ENCODE measurements around the gene MS4A10.

MS4A10 gene

GRCh38 chr11:60771879-60772525 lies 13.1 kb upstream of the MS4A10 start:
- intact Hi-C loops (cut with micrococcal nuclease): no loop called here
- H3K4me3 Mint-ChIP-seq: no peak overlapping the region
- peaks cover 6% of the 10 kb centered on the region for H3K4me1 Mint-ChIP-seq (ENCODE audit: low read depth)
- H3K36me3 Mint-ChIP-seq (ENCODE audit: low read depth): no peaks in the 10 kb centered on the region
- H3K27me3 Mint-ChIP-seq: peaks cover 34% of the 10 kb centered on the region
- H3K27ac Mint-ChIP-seq: no peak overlapping the region
- no peaks in the 10 kb centered on the region for H3K9me3 Mint-ChIP-seq

- intact Hi-C loops (cut with micrococcal nuclease): no loop called here
- Mint-ChIP-seq H3K27ac (no peak overlapping the region), H3K9me3 (no peaks in the 10 kb centered on the region), H3K4me1 (ENCODE audit: low read depth) (peaks cover 13% of the 10 kb centered on the region), H3K27me3 (peaks cover 35% of the 10 kb centered on the region), H3K36me3 (ENCODE audit: low read depth) (no peaks in the 10 kb centered on the region), H3K4me3 (no peak overlapping the region)
Observed at GRCh38 chr11:60772666-60773065, 12.5 kb upstream of the MS4A10 start.

- H3K9me3 Mint-ChIP-seq: no peaks in the 10 kb centered on the region
- H3K36me3 Mint-ChIP-seq (ENCODE audit: low read depth): no peaks in the 10 kb centered on the region
- no peak overlapping the region for H3K4me3 Mint-ChIP-seq
- intact Hi-C loops (cut with micrococcal nuclease): loop anchor here (1.0 kb wide), 1 partner anchor 113 kb away; no protein-coding TSS in a partner anchor
- peaks cover 13% of the 10 kb centered on the region for H3K4me1 Mint-ChIP-seq (ENCODE audit: low read depth)
- H3K27ac Mint-ChIP-seq: no peak overlapping the region
- H3K27me3 Mint-ChIP-seq: peaks cover 23% of the 10 kb centered on the region
Observed at GRCh38 chr11:60774726-60775125, 10.4 kb upstream of the MS4A10 start.

- no peaks in the 10 kb centered on the region for H3K9me3 Mint-ChIP-seq
- intact Hi-C loops (cut with micrococcal nuclease): loop anchor here (1.0 kb wide), 1 partner anchor 112 kb away; no protein-coding TSS in a partner anchor
- no peak overlapping the region for H3K4me3 Mint-ChIP-seq
- H3K36me3 Mint-ChIP-seq (ENCODE audit: low read depth): no peaks in the 10 kb centered on the region
- peaks cover 25% of the 10 kb centered on the region for H3K27me3 Mint-ChIP-seq
- H3K4me1 Mint-ChIP-seq (ENCODE audit: low read depth): peaks cover 13% of the 10 kb centered on the region
- no peak overlapping the region for H3K27ac Mint-ChIP-seq
Observed at GRCh38 chr11:60775420-60775961, 9.6 kb upstream of the MS4A10 start.

- H3K27ac Mint-ChIP-seq: no peak overlapping the region
- peaks cover 13% of the 10 kb centered on the region for H3K4me1 Mint-ChIP-seq (ENCODE audit: low read depth)
Observed at GRCh38 chr11:60776167-60776566, 9.0 kb upstream of the MS4A10 start.

GRCh38 chr11:60777106-60777505 lies 8.0 kb upstream of the MS4A10 start:
- H3K27ac Mint-ChIP-seq: no peak overlapping the region
- H3K9me3 Mint-ChIP-seq: no peaks in the 10 kb centered on the region
- peaks cover 25% of the 10 kb centered on the region for H3K27me3 Mint-ChIP-seq
- no peaks in the 10 kb centered on the region for H3K36me3 Mint-ChIP-seq (ENCODE audit: low read depth)
- intact Hi-C loops (cut with micrococcal nuclease): no loop called here
- H3K4me3 Mint-ChIP-seq: no peak overlapping the region
- H3K4me1 Mint-ChIP-seq (ENCODE audit: low read depth): peaks cover 13% of the 10 kb centered on the region

More at GRCh38 chr11:60776167-60776566, 9.0 kb upstream of the MS4A10 start:
- no peaks in the 10 kb centered on the region for H3K9me3 Mint-ChIP-seq
- H3K4me3 Mint-ChIP-seq: no peak overlapping the region
- peaks cover 25% of the 10 kb centered on the region for H3K27me3 Mint-ChIP-seq
- intact Hi-C loops (cut with micrococcal nuclease): no loop called here
- no peaks in the 10 kb centered on the region for H3K36me3 Mint-ChIP-seq (ENCODE audit: low read depth)

- no peaks in the 10 kb centered on the region for H3K36me3 Mint-ChIP-seq (ENCODE audit: low read depth)
- no peak overlapping the region for H3K27ac Mint-ChIP-seq
- H3K4me3 Mint-ChIP-seq: no peak overlapping the region
- intact Hi-C loops (cut with micrococcal nuclease): no loop called here
- H3K4me1 Mint-ChIP-seq (ENCODE audit: low read depth): peaks cover 13% of the 10 kb centered on the region
- H3K9me3 Mint-ChIP-seq: no peaks in the 10 kb centered on the region
- peaks cover 25% of the 10 kb centered on the region for H3K27me3 Mint-ChIP-seq
Observed at GRCh38 chr11:60777572-60777971, 7.6 kb upstream of the MS4A10 start.

- Mint-ChIP-seq H3K9me3 (no peaks in the 10 kb centered on the region), H3K27me3 (peaks cover 14% of the 10 kb centered on the region), H3K27ac (no peak overlapping the region), H3K4me3 (no peak overlapping the region), H3K36me3 (ENCODE audit: low read depth) (no peaks in the 10 kb centered on the region), H3K4me1 (ENCODE audit: low read depth) (peaks cover 13% of the 10 kb centered on the region)
- intact Hi-C loops (cut with micrococcal nuclease): no loop called here
Observed at GRCh38 chr11:60780065-60780464, 5.1 kb upstream of the MS4A10 start.

GRCh38 chr11:60780774-60781173 lies 4.4 kb upstream of the MS4A10 start:
- Mint-ChIP-seq H3K9me3 (no peaks in the 10 kb centered on the region), H3K4me1 (ENCODE audit: low read depth) (peaks cover 10% of the 10 kb centered on the region), H3K27me3 (peaks cover 13% of the 10 kb centered on the region), H3K4me3 (no peak overlapping the region), H3K27ac (no peak overlapping the region), H3K36me3 (ENCODE audit: low read depth) (no peaks in the 10 kb centered on the region)
- intact Hi-C loops (cut with micrococcal nuclease): no loop called here

GRCh38 chr11:60781286-60781980 lies 3.7 kb upstream of the MS4A10 start:
- Mint-ChIP-seq H3K9me3 (no peaks in the 10 kb centered on the region), H3K27ac (no peak overlapping the region), H3K27me3 (peaks cover 12% of the 10 kb centered on the region), H3K4me3 (no peak overlapping the region), H3K36me3 (ENCODE audit: low read depth) (no peaks in the 10 kb centered on the region), H3K4me1 (ENCODE audit: low read depth) (peaks cover 8% of the 10 kb centered on the region)
- intact Hi-C loops (cut with micrococcal nuclease): no loop called here

GRCh38 chr11:60781981-60782316 lies 3.2 kb upstream of the MS4A10 start:
- intact Hi-C loops (cut with micrococcal nuclease): no loop called here

GRCh38 chr11:60782393-60783140 lies 2.6 kb upstream of the MS4A10 start:
- peaks cover 1% of the 10 kb centered on the region for H3K4me1 Mint-ChIP-seq (ENCODE audit: low read depth)
- peaks cover 5% of the 10 kb centered on the region for H3K27me3 Mint-ChIP-seq
- H3K27ac Mint-ChIP-seq: no peak overlapping the region
- no peaks in the 10 kb centered on the region for H3K9me3 Mint-ChIP-seq
- no peaks in the 10 kb centered on the region for H3K36me3 Mint-ChIP-seq (ENCODE audit: low read depth)
- intact Hi-C loops (cut with micrococcal nuclease): no loop called here
- no peak overlapping the region for H3K4me3 Mint-ChIP-seq

More at GRCh38 chr11:60781981-60782316, 3.2 kb upstream of the MS4A10 start:
- no peak overlapping the region for H3K27ac Mint-ChIP-seq
- H3K4me3 Mint-ChIP-seq: no peak overlapping the region
- peaks cover 10% of the 10 kb centered on the region for H3K27me3 Mint-ChIP-seq
- H3K36me3 Mint-ChIP-seq (ENCODE audit: low read depth): no peaks in the 10 kb centered on the region
- H3K4me1 Mint-ChIP-seq (ENCODE audit: low read depth): peaks cover 7% of the 10 kb centered on the region
- H3K9me3 Mint-ChIP-seq: no peaks in the 10 kb centered on the region

- Mint-ChIP-seq H3K27ac (no peak overlapping the region), H3K9me3 (no peaks in the 10 kb centered on the region), H3K4me1 (ENCODE audit: low read depth) (no peaks in the 10 kb centered on the region), H3K36me3 (ENCODE audit: low read depth) (no peaks in the 10 kb centered on the region), H3K27me3 (peaks cover 3% of the 10 kb centered on the region), H3K4me3 (no peak overlapping the region)
- intact Hi-C loops (cut with micrococcal nuclease): no loop called here
Observed at GRCh38 chr11:60783141-60783484, 2.0 kb upstream of the MS4A10 start.

GRCh38 chr11:60783911-60784310 lies 1.2 kb upstream of the MS4A10 start:
- Mint-ChIP-seq H3K36me3 (ENCODE audit: low read depth) (no peaks in the 10 kb centered on the region), H3K27me3 (peaks cover 3% of the 10 kb centered on the region), H3K4me1 (ENCODE audit: low read depth) (no peaks in the 10 kb centered on the region), H3K9me3 (no peaks in the 10 kb centered on the region), H3K27ac (no peak overlapping the region), H3K4me3 (no peak overlapping the region)
- intact Hi-C loops (cut with micrococcal nuclease): no loop called here
